GM12878 (cell line): ENCODE results near the gene ZNF423.

Experiments
- BACH1 ChIP-seq: fragments of 450-650 bp; IDR thresholded peaks from 2 replicates; pipeline ENCODE4 v1.6.1; 2017; ENCODE audit warnings: mild to moderate bottlenecking, borderline replicate concordance
- CTCF ChIP-seq, 3 experiments: IDR thresholded peaks in 2 of 3; conservative IDR thresholded peaks in 1 of 3; 2 replicates each; pipeline ENCODE4 v1.5.1; 2011; ENCODE audit warnings: low read depth in 3 of 3, low read length in 3 of 3, mild to moderate bottlenecking in 3 of 3, control low read depth in 2 of 3, moderate library complexity in 2 of 3, inconsistent platforms in 1 of 3, mixed read lengths in 1 of 3; ENCODE audit not compliant: control insufficient read depth in 2 of 3, insufficient read depth in 1 of 3; ENCODE audit errors: extremely low read depth in 1 of 3
- MYC ChIP-seq: IDR thresholded peaks from 2 replicates; pipeline ENCODE4 v1.6.1; 2011; ENCODE audit warnings: mild to moderate bottlenecking, low read length, moderate library complexity, inconsistent platforms; ENCODE audit not compliant: insufficient read depth, insufficient replicate concordance, insufficient read length, severe bottlenecking
- SMC3 ChIP-seq: IDR thresholded peaks from 2 replicates; pipeline ENCODE4 v1.6.1; 2011; ENCODE audit warnings: low read length, improper control_type of control experiment, borderline replicate concordance
- TF ChIP-seq, protein P1 (sequence below): IDR thresholded peaks from 2 replicates; pipeline ENCODE4 v1.6.1; 2012; ENCODE audit warnings: low read depth, low read length, improper control_type of control experiment
- TF ChIP-seq, protein P2 (sequence below): fragments of 450-650 bp; IDR thresholded peaks from 2 replicates; pipeline ENCODE4 v1.6.1; 2018; ENCODE audit warnings: borderline replicate concordance, mild to moderate bottlenecking; ENCODE audit not compliant: partially characterized antibody

DNA sequence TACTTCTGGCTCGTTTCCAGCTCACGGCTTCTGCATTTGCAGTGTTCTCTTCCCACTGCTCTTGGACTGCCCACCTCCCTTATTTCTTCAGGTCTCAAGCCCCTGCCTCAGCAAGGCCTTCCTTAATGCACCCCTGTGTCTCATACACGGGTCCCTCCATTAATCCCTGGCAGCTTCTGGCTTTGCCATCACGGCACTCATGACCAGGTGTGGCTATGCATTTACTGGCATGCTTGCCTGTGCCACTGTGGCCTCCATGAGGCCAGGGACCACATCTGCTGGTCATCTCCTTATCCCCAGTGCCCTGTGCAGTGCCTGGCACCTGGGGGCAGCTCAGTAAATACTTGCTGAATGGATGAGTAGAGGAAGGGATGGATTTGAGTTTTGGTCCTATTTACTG, 368.2 kb downstream of the ZNF423 start:
- TF ChIP-seq, protein P1, sequence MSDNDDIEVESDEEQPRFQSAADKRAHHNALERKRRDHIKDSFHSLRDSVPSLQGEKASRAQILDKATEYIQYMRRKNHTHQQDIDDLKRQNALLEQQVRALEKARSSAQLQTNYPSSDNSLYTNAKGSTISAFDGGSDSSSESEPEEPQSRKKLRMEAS, result no peak
- TF ChIP-seq, protein P2, sequence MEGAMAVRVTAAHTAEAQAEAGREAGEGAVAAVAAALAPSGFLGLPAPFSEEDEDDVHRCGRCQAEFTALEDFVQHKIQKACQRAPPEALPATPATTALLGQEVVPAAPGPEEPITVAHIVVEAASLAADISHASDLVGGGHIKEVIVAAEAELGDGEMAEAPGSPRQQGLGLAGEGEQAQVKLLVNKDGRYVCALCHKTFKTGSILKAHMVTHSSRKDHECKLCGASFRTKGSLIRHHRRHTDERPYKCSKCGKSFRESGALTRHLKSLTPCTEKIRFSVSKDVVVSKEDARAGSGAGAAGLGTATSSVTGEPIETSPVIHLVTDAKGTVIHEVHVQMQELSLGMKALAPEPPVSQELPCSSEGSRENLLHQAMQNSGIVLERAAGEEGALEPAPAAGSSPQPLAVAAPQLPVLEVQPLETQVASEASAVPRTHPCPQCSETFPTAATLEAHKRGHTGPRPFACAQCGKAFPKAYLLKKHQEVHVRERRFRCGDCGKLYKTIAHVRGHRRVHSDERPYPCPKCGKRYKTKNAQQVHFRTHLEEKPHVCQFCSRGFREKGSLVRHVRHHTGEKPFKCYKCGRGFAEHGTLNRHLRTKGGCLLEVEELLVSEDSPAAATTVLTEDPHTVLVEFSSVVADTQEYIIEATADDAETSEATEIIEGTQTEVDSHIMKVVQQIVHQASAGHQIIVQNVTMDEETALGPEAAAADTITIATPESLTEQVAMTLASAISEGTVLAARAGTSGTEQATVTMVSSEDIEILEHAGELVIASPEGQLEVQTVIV, result no peak
- TF ChIP-seq CTCF (IDR thresholded peaks at IDR 0.05 in 2 of 3, conservative IDR thresholded peaks at IDR 0.05 in 1 of 3; ENCODE audit: control insufficient read depth in 2 of 3, extremely low read depth in 1 of 3, insufficient read depth in 1 of 3, low read depth in 3 of 3, low read length in 3 of 3) (no peak), BACH1 (no peak), SMC3 (no peak), MYC (no peak)
